D721Med (cell line): ENCODE results near the gene OS9.

Source experiments
- DNase-seq: peaks from one replicate; pipeline ENCODE4 v3.0.0; 2011; ENCODE audit warnings: low spot score; ENCODE audit not compliant: insufficient read length
- FAIRE-seq: peaks from 2 replicates; lab custom pipeline; 2011; peaks lifted over from hg19 to GRCh38; lab: Jason Lieb, UNC
- CTCF ChIP-seq: IDR thresholded peaks from 2 replicates; pipeline ENCODE4 v1.5.1; 2012; ENCODE audit warnings: mild to moderate bottlenecking, control low read depth; ENCODE audit not compliant: insufficient read depth; ENCODE audit errors: missing control alignments

OS9 gene

GRCh38 chr12:57767876-57768275 lies 73.9 kb downstream of the OS9 start:
- DNase-seq: no peak
- FAIRE-seq: no peak
- TF ChIP-seq CTCF: no peak

DNA sequence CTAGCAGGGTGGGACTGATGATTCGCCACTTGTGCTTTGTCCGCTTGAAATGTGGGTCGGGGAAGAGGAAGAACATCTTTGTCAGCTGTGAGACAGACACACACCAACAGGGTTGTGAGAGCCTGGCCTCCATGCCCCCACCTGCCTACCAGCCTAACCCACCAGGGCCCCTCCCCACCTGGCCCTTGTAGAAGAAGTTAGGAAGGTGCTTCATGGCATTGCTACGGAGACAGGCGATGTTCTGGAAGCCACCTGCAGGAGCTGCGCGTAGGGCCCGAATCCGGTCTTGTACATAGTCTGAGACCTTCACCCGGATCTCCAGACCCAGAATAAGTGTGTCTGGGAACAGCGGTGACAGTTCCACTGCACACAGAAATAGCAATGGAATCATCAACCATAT lies 75.7 kb downstream of the OS9 start:
- DNase-seq (no peak), FAIRE-seq (no peak)
- no peak for TF ChIP-seq CTCF

- no peak for FAIRE-seq
- DNase-seq: no peak
- TF ChIP-seq CTCF: no peak
Measured at GRCh38 chr12:57770734-57771133, 76.8 kb downstream of the OS9 start.
